HPDE6-E6E7 (cell line): ENCODE measurements around the gene LPAR4.
"Not testable (repeated sequence)": the region's sequence is repeated elsewhere in the genome, so short reads cannot be mapped to it uniquely, and the experiment has no call there.

ENCODE experiments used
- DNase-seq: peaks from one replicate; pipeline ENCODE4 v3.0.0; 2011; ENCODE audit warnings: missing footprints; ENCODE audit errors: extremely low spot score

Gene LPAR4

GRCh38 chrX:78747489-78747888 lies at the start of gene LPAR4:
Gene LPAR4 (plus strand): TSS chrX:78747720. CDS start chrX:78754870, 7,150 bp downstream.
- DNase-seq: no peak

- DNase-seq: no peak
Measured at GRCh38 chrX:78706071-78706470, 41.4 kb upstream of the LPAR4 start.

- peak; percentile 9 for DNase-seq
Measured at GRCh38 chrX:78708262-78708661, 39.3 kb upstream of the LPAR4 start.

DNA sequence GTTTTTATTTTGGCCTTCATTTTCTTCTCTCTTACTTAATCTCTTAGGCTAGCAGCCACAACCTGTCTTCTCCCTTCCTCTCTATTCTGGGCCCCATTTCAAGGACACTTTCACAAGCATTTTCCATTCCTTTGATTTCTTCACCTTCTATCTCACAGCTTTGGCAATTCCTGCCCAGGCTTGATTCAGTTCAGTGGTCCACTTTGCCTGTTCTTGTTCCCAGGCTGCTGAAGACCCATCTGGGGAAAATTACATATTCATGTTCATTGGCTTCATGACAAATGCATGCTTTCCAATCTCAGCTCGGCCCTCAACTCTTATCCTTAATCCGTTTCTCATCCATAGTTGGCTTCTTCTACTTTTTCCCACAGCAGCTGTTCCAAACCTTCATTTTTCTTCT lies 38.7 kb upstream of the LPAR4 start:
- DNase-seq: no peak

GRCh38 chrX:78710171-78710570 lies 37.3 kb upstream of the LPAR4 start:
- no peak for DNase-seq

DNA sequence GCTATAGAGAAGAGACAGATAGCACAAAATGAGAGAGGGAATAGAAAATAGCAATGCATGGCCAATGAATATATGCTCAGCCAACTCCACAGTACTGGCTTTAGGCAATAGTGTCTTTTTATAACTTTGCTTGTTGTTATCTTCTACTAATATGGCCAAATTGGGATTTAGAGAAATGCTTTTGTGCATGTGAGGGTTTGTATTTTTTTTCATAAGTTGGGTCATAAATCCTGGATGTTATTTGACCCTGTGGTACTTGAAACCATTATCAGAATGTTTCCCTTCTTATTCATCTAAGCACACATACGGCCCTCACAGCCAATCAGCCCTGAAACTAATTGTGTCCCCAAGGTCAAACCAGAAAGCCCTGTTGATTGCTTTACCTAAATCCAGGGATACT lies 35.2 kb upstream of the LPAR4 start:
- DNase-seq: no peak

DNA sequence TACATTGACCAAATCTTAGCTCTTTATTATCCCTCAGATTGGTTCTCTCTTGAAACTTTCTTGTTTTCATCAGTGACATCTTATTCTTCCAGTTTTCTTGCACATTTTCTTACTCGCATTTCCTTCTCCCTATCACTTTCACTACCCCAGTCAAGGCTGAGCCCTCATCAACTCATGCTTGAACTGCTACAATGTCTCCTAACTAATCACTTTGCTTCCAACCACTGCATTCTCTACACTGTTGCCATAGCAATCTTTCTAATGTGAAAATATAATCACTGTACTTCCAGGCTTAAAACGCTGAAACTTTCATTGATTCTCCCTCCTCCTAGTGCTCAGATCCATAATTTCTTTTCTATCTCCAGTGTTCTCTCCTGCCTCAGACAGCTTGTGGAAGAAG lies 22.2 kb upstream of the LPAR4 start:
- no peak for DNase-seq

DNA sequence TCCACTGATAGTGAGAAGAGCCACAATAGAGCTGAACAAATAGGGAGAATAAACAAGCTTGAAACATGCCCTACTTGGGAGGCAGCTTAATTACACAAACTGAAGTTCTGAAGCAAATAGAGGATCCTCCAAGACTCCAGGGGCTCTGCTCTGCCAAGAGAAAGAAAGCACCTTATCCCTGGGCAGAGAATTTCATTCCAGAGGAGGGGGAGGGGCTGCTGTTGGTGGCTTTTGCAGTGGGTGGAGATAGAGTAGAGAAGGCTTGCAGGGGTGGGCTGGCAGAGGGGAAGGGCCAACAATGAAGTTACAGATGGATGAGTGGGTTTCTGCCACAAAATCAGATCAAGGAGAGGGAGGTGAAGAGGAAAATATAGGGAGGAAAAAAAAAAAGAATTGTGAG lies 1.0 kb upstream of the LPAR4 start:
- no peak for DNase-seq

DNA sequence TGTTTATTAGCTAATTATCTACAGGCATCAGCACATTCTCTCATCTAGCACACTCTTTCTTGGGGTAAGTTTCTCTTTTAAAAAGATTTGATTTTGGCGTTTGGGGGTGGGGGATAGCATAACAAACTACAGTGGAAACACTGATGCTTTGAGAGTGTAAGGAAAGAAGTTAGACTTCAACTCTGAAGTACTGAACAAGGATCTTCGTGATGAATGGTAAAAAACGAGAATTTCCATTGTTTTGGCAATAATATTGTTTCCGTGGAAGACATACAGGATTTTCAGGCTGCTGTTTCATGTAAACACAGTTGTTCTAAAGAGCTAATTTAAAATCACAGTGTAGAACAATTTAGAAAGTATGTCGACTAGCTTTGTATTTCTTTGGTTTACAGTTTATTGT lies 451 bp downstream of the LPAR4 start:
- no peak for DNase-seq

DNA sequence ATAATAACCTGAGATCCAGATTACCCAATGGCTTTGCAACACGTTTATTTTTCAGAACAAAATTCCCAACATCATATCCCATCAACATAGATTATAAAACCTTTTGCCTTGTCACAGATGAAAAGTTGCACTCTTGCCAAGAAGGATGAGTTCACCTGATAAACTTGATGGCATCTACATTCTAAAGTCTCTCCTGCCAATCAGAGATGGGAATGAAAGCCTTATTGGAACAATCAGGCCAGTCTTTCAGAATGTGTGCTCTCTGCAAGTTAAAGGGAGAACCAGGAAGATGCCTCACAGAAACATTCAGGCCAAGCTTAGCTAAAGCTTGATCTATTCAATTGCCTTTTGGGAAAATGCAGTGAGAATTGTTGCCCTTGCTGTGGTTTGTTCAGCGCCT lies 1.3 kb downstream of the LPAR4 start:
- no peak for DNase-seq

DNA sequence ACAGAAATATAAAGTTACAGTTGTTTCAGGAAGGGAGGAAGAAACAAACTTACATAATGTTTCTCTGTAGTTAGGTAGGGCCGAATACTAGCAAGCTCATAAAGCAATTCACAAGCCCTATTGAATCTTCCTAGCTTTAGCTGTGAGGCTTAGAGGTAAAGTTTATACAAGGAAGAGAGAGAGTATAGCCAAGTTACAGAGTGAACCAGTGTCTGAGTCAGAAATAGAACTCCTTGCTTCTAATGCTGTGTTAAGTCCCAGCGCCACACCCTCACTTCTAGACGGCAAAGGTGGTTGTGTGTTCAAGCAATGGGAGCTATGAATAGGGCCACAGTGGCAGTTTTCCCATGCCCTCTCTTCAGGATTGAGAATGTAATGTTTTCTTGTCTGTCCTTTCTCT lies 6.1 kb downstream of the LPAR4 start:
- no peak for DNase-seq

- DNase-seq: no peak
Measured at GRCh38 chrX:78754917-78755316, 7.4 kb downstream of the LPAR4 start.

GRCh38 chrX:78759081-78759480 lies 11.6 kb downstream of the LPAR4 start:
- DNase-seq: no peak

DNA sequence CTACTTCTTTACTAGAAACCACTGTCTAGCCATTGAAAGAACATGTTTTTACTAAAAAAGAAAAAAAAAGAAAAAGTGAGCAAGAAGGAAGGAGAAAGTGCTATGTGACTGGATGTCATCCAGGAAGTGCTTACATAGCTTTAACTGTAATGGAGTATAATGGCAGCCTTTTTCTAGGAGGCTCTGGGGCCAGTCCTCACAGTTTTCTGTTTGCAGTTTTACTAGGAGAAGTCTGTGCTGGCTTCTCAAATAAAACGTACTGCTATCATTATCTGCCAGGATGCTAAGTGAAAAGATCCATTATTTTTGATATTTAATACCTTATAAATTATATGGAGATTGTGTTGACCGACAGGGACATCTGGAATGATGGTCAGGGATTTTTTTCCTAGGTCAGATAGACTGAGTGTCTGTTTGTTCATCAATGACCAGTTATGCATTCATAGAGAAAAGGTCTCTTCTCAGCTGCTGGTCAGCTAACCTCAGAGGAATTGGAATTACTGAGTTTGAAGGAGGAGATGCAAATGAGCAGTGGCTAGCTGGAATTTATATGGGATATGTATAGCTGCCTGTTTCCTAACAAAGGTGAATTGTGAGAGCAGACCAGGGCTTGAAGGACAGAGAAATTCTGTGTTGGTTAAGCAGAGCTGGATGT lies 21.7 kb downstream of the LPAR4 start:
- DNase-seq: no peak

GRCh38 chrX:78769946-78770345 lies 22.4 kb downstream of the LPAR4 start:
- no peak for DNase-seq

DNA sequence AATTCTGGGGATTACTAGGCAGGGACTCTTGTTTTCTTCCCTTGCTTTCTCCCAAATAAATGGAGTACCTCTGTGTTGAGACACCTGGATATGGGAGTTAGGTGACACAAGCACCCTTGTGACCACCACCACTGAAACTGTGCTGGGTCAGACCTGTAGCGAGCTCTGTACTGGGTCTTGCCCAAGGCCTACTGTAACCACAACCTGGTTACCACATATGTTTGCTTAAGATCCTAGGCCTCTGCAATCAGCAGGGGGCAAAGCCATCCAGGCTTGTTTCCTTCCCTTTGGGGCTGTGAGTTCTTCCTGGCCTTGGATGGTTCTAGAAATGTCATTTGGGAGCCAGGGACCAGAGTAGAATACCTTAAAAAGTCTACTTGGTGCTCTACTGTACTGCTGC lies 49.4 kb downstream of the LPAR4 start:
- DNase-seq: no peak

- DNase-seq: no peak
Measured at GRCh38 chrX:78800114-78800513, 52.6 kb downstream of the LPAR4 start.

- no peak for DNase-seq
Measured at GRCh38 chrX:78800694-78801093, 53.2 kb downstream of the LPAR4 start.

- no peak for DNase-seq
Measured at GRCh38 chrX:78801522-78801921, 54.0 kb downstream of the LPAR4 start.

- not testable (repeated sequence) for DNase-seq
Measured at GRCh38 chrX:78802526-78802925, 55.0 kb downstream of the LPAR4 start.
